SU-DHL-6 (cell line): ENCODE results near the gene OR7A17.

Experiments
- H2AFZ ChIP-seq: fragments of 200-600 bp; sonication (generic); 2 replicates; pipeline ENCODE4 v1.6.1; 2014; ENCODE audit warnings: low read depth, mild to moderate bottlenecking, moderate library complexity, mixed read lengths, antibody characterized with exemption, low read length; ENCODE audit not compliant: severe bottlenecking
- H3F3A ChIP-seq: fragments of 200-600 bp; shearing (Covaris generic); 2 replicates; pipeline ENCODE4 v1.6.0; 2016; ENCODE audit warnings: antibody characterized with exemption, mild to moderate bottlenecking; ENCODE audit not compliant: insufficient read depth
- H3K27ac ChIP-seq: fragments of 200-600 bp; sonication (generic); 2 replicates; pipeline ENCODE4 v1.5.1; 2016; ENCODE audit warnings: low read depth, mild to moderate bottlenecking, low read length, moderate library complexity, mixed read lengths
- H3K27me3 ChIP-seq: fragments of 200-600 bp; sonication (generic), shearing (Covaris generic); 2 replicates; pipeline ENCODE4 v1.6.0; 2014; ENCODE audit warnings: mild to moderate bottlenecking, low read length
- H3K36me3 ChIP-seq: fragments of 200-600 bp; sonication (generic); 2 replicates; pipeline ENCODE4 v1.6.1; 2014; ENCODE audit warnings: mild to moderate bottlenecking, low read length, mixed read lengths
- H3K4me2 ChIP-seq: fragments of 300-600, 200-600 bp; shearing (Covaris generic), sonication (generic); 2 replicates; pipeline ENCODE4 v1.6.0; 2014; ENCODE audit warnings: low read length, low read depth, mild to moderate bottlenecking; ENCODE audit not compliant: poor library complexity, severe bottlenecking
- H3K4me3 ChIP-seq: fragments of 200-600 bp; sonication (generic); 2 replicates; pipeline ENCODE4 v1.5.1; 2014; ENCODE audit warnings: antibody characterized with exemption, low read length, mild to moderate bottlenecking, mixed read lengths; ENCODE audit not compliant: insufficient read depth, poor library complexity, severe bottlenecking
- H3K79me2 ChIP-seq: fragments of 200-600 bp; sonication (generic); 2 replicates; pipeline ENCODE4 v1.6.1; 2014; ENCODE audit warnings: mild to moderate bottlenecking, low read length, moderate library complexity; ENCODE audit not compliant: insufficient read depth
- H3K9ac ChIP-seq: fragments of 200-600 bp; sonication (generic); 2 replicates; pipeline ENCODE4 v1.7.0; 2014; ENCODE audit warnings: mild to moderate bottlenecking, low read length
- H3K9me2 ChIP-seq: fragments of 200-600 bp; sonication (generic); replicated peaks from 2 replicates; pipeline ENCODE4 v1.6.1; 2014; ENCODE audit warnings: low read length; ENCODE audit not compliant: insufficient read depth
- H3K9me3 ChIP-seq: fragments of 200-600 bp; sonication (generic); 2 replicates; pipeline ENCODE4 v1.6.1; 2014; ENCODE audit warnings: low read length, mixed read lengths; ENCODE audit not compliant: insufficient read depth
- H4K20me1 ChIP-seq: fragments of 200-600 bp; sonication (generic); 2 replicates; pipeline ENCODE4 v1.6.1; 2014; ENCODE audit warnings: low read depth, mild to moderate bottlenecking, antibody characterized with exemption, low read length, moderate library complexity, mixed read lengths
- EZH2phosphoT487 ChIP-seq: fragments of 200-600 bp; sonication (generic), shearing (Covaris generic); conservative IDR thresholded peaks from 2 replicates; pipeline ENCODE4 v1.6.1; 2018; ENCODE audit warnings: mild to moderate bottlenecking, antibody characterized with exemption, low read length, moderate library complexity, mixed read lengths
- TF ChIP-seq, protein P1 (sequence below): fragments of 200-600 bp; sonication (generic); IDR thresholded peaks from one replicate; pipeline ENCODE4 v1.5.1; 2017; ENCODE audit warnings: antibody characterized with exemption, mild to moderate bottlenecking, low read length, moderate library complexity; ENCODE audit not compliant: insufficient read depth, poor library complexity, severe bottlenecking

The OR7A17 gene

DNA sequence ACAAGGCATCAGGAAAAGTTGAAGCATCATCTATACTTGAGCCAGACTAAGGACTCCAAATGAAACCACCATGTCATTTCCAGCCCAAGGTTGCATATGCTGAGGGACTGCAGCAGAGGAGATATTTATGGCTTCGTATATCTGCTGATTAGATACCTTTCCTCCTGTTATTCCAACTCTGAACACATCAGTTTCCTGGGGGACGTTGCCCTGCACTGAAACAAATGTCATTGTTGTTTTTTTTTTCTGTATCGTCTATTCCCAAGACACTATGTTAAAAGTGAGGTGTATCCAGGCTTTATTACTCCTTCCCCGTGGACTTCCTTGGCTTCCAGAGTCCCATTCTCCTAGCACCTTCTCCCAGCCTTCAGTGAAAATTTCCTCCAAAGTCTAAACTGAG, at the start of gene OR7A17:
Gene OR7A17, minus strand, starts transcription at position 101 of the 400 bp plus-strand sequence. CDS start 4,777 bp downstream, outside the sequence.
- Histone ChIP-seq H3K9me2 (no peaks in the 10 kb centered on the region), H3K4me2 (no peak within 1 kb of the TSS), H4K20me1 (no peaks in the 10 kb centered on the region), H3K9me3 (no peaks in the 10 kb centered on the region), H3K36me3 (no peaks in the 10 kb centered on the region), H3K9ac (no peak within 1 kb of the TSS), H3F3A (no peaks in the 10 kb centered on the region), H3K4me3 (no peak within 1 kb of the TSS), H2AFZ (no peak within 1 kb of the TSS), H3K27ac (no peak within 1 kb of the TSS), H3K27me3 (no peaks in the 10 kb centered on the region), H3K79me2 (no peaks in the 10 kb centered on the region)
- TF ChIP-seq EZH2phosphoT487, result no peak
- TF ChIP-seq, protein P1, sequence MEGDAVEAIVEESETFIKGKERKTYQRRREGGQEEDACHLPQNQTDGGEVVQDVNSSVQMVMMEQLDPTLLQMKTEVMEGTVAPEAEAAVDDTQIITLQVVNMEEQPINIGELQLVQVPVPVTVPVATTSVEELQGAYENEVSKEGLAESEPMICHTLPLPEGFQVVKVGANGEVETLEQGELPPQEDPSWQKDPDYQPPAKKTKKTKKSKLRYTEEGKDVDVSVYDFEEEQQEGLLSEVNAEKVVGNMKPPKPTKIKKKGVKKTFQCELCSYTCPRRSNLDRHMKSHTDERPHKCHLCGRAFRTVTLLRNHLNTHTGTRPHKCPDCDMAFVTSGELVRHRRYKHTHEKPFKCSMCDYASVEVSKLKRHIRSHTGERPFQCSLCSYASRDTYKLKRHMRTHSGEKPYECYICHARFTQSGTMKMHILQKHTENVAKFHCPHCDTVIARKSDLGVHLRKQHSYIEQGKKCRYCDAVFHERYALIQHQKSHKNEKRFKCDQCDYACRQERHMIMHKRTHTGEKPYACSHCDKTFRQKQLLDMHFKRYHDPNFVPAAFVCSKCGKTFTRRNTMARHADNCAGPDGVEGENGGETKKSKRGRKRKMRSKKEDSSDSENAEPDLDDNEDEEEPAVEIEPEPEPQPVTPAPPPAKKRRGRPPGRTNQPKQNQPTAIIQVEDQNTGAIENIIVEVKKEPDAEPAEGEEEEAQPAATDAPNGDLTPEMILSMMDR, result no peak

DNA sequence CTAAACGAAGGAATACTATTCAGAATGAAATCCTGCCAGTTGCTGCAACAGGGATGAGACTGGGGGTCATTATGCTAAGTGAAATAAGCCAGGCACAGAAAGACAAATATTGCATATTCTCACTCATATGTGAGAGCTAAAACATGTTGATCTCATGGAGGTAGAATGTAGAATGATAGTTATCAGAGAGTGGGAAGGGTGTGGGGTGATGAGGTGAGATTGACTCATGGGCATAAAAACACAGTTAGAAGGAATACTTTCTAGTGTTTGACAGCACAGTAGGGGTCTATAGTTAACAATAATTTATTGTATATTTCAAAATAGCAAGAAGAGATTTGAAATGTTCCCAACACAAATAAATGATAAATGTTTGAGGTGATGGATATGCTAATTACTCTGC, 47.6 kb upstream of the OR7A17 start:
- H3K79me2 ChIP-seq, result no peaks in the 10 kb centered on the region
- TF ChIP-seq, protein P1, result no peak
- no peak for TF ChIP-seq EZH2phosphoT487
- H3F3A ChIP-seq, result no peaks in the 10 kb centered on the region

DNA sequence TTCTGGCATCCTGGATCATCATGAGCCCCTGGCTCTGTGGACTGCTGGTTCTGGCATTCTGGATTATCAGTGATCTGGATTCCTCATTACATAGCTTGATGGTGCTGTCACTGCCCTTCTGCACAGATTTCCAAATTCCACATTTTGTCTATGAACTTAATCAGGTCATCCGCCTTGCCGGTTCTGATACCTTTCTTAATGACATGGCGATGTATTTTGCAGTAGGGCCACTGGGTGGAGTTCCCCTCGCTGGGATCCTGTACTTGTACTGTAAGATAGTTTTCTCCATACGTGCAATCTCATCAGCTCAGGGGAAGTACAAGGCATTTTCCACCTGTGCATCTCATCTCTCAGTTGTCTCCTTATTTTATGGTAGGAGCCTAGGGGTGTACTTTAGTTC, 30.9 kb upstream of the OR7A17 start:
- Histone ChIP-seq H3K27me3 (no peaks in the 10 kb centered on the region), H3K4me3 (no peak overlapping the region), H3K79me2 (no peaks in the 10 kb centered on the region), H3K9me2 (no peaks in the 10 kb centered on the region), H3F3A (no peaks in the 10 kb centered on the region), H3K36me3 (no peaks in the 10 kb centered on the region), H3K9ac (no peak overlapping the region), H3K4me2 (no peak overlapping the region), H3K9me3 (peaks cover 12% of the 10 kb centered on the region; the same call in 1 of the 2 replicates), H4K20me1 (no peaks in the 10 kb centered on the region), H3K27ac (no peak overlapping the region), H2AFZ (no peak overlapping the region)
- TF ChIP-seq, protein P1, result no peak
- no peak for TF ChIP-seq EZH2phosphoT487

More for the DNA sequence above, 47.6 kb upstream of the OR7A17 start:
- no peak overlapping the region for H2AFZ ChIP-seq
- H3K27ac ChIP-seq, result no peak overlapping the region
- no peaks in the 10 kb centered on the region for H4K20me1 ChIP-seq
- no peak overlapping the region for H3K4me2 ChIP-seq
- H3K9me2 ChIP-seq, result no peaks in the 10 kb centered on the region
- H3K9me3 ChIP-seq, result no peaks in the 10 kb centered on the region
- H3K27me3 ChIP-seq, result no peaks in the 10 kb centered on the region
- H3K4me3 ChIP-seq, result no peak overlapping the region
- H3K36me3 ChIP-seq, result no peaks in the 10 kb centered on the region
- no peak overlapping the region for H3K9ac ChIP-seq
